GM19240 (cell line): ENCODE measurements around the gene PCK2.

Experiments used
- DNase-seq: peaks from one replicate; pipeline ENCODE4 v3.0.0; 2011; ENCODE audit warnings: low spot score; ENCODE audit not compliant: insufficient read length

PCK2 gene

DNA sequence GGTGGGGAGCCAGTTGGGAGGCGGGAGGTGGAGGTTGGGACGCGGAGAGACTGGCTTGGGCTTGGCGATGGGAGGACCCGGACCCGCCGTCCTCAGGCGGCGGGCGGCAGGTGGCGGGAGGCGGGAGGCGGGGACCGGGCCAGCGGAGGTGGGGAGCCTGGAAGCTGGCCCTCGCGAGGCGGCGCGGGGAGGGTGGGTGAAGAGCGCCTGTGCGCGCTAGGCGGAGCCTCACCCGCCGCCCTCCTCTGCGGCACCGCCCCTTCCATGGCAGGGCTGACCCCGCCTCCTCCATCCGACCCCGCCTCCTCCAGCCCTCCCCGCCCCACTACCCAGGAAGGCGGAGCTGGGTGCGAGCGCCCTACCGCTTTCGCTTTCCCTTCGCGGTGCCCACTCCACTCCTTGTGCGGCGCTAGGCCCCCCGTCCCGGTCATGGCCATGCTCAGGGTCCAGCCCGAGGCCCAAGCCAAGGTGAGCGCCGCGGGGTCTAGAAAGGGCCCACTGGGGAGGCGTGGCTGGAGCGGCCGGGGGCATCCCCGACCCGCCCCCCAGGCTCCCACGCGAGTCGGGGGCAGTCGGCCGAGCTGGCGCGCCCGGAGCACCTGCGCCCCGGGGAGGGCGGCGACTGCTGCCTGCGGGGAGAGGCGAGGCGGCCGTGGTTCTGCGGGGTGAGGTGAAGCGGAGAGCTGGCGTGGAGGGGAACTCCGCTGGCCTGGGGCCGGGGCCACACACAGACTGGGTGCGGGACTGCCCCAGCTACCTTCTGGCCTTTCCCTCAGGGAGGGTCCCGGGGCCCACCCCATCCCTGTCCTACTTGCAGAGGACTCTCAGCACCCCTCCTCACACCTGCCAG, 41.9 kb downstream of the PCK2 start, which contains the start of gene PSME1:
Gene PSME1, plus strand, starts transcription at position 361 of the 850 bp plus-strand sequence. Its CDS starts 69 bp downstream, at position 430.
- DNase-seq = peak; percentile 86

DNA sequence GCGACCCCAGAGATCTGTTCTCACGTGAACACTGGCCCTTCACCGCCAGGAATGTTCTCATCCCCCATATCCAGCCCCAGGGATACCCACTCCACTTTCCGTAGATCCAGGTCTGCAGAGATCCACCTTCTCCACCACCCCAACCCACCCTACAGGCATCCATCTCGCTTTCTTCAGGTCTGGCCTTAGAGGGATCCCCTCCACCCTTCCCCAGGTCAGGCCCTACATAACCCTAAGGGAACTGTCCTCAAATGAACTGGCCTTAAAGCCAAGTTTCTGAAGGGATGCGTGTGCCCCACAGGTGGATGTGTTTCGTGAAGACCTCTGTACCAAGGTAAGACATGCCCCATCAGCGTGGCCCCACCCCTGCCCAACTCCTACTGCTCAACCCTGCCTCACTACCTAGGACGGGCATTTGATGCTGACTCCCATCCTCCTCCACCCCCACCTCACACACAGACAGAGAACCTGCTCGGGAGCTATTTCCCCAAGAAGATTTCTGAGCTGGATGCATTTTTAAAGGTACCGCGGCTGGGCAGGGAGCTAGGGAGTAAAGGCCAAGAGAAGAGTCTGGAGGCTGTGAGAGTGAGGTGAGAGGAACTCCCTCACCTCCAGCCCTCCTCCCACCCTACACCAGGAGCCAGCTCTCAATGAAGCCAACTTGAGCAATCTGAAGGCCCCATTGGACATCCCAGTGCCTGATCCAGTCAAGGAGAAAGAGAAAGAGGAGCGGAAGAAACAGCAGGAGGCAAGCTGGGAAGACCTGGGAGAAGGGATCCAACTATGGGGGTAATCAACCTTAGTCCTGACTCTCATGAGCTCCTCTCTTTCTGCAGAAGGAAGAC, 42.8 kb downstream of the PCK2 start:
- DNase-seq = no peak

DNA sequence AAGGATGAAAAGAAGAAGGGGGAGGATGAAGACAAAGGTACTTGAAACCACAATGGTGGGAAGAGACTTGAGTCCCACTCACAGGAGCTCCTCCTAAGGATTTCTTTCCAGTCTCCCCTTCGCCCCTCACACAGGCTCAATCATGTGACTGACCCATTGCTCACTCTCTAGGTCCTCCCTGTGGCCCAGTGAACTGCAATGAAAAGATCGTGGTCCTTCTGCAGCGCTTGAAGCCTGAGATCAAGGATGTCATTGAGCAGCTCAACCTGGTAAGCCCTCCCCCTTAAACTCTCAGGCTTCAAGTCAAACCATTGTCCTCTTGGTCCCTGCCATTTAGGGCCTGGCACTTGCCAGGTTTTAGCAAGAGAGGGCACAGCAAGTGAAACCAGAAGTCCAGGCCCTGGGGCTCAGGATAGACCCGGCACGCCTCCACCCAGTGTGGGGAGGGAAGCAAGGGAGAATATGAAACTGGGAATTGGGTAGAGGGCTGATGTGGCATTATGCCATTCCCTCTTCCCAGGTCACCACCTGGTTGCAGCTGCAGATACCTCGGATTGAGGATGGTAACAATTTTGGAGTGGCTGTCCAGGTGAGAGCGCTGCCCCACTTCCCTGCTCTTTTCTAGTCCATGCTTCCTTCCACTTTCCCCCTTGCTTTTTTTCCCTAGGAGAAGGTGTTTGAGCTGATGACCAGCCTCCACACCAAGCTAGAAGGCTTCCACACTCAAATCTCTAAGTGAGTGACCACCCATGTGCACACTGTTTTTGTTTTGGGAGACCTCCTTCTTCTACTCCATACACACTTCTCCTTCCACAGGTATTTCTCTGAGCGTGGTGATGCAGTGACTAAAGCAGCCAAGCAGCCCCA, 43.7 kb downstream of the PCK2 start:
- DNase-seq = no peak

DNA sequence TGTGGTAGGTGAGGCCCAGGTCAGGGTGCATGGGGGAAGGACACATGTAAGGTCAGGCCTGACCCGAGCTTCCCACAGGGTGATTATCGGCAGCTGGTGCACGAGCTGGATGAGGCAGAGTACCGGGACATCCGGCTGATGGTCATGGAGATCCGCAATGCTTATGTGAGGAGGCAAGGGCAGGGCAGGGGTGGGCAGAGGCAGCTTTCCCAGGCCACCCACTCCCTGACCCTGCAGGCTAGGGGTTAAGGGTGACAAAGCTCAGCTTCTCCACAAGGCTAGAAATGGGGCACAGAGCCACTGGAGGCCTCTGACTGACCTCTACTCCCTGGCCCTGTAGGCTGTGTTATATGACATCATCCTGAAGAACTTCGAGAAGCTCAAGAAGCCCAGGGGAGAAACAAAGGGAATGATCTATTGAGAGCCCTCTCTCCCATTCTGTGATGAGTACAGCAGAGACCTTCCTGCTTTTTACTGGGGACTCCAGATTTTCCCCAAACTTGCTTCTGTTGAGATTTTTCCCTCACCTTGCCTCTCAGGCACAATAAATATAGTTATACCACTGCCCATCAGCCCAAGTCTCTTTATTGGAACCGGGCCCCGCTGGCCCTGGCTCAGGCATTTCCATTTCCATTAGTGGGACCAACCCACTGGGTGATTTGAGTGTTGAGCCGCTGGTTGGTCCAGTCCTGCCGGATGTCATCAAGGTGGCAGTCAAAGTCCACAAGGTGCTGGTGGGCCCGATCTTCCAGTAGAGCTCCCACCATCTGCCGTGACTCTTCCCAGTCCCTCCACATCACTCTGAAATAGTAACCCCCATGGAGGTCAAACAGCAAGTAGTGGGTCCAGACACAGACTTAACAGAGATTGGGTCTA, 44.5 kb downstream of the PCK2 start:
- DNase-seq = no peak

DNA sequence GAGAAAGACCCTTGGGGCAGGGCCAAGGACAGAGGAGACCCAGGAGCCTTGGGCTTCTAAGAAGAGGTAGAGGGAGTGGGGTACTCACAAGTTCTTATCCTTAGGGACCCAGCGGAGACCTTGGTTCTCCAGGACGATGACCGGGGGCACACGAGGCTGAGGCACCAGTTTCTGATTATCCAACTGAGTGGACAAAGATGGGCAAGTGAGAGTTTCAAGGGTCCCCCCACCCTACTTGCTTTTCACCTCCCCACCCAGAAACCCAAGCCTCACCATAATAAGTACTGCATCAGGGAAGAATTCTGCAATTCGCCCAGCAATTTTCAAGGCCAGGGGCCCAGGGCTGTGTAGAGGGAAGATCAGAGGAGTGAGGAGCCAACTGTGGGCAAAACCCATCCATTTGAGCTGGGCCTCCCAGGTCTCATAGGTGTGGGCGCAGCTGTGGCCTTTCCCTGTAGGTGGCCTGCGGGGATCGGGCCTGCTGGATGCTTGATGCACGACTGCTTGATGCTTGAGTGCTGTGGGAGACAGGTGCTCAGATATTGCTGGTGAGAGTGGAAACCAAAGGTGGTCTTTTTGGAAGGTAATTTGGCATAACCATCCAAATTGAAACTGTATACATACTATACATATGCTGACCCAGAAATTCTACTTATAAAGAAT, 45.3 kb downstream of the PCK2 start:
- DNase-seq = no peak

DNA sequence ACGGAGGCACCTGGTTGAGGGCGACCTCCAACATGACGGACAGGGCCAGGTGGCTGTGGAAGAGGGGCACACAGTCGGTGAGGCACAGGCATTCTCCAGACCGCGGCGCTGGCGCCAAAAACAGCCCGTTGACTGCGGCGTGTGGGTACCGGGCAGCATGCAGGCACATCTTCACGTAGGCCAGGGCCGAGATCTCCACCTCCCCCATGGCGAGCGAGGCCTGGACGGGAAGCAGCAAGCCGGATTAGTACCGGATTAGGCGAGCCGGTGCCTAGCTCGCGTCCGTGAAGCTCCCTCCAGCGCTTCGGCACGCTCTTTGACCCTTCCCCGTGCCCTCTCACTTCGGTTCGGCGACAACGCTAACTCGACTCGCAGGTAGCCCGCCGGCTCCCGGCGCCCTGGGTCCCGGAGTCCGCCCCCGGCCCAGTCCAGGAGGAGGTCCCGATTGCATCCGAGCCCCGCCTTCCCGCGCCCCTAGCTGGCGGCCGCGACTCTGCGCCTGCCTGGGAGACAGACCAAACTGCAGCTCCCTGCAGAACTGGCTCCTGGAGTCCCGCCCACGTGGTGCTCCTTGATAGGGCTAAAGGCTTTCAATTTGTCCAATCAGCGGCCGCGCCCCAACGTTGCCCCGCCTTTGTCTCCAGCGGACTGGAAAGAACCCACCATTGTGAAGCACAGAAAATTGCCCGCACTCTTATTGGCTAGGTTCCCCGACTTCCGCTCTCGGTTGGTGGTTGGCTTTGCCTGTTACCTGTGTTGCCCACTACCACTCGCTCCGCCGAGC, 47.2 kb downstream of the PCK2 start, which contains the start of gene EMC9:
Gene EMC9, minus strand, starts transcription at position 495 of the 784 bp plus-strand sequence. Its CDS starts 287 bp downstream, at position 208.
- DNase-seq = peak; percentile 94

DNA sequence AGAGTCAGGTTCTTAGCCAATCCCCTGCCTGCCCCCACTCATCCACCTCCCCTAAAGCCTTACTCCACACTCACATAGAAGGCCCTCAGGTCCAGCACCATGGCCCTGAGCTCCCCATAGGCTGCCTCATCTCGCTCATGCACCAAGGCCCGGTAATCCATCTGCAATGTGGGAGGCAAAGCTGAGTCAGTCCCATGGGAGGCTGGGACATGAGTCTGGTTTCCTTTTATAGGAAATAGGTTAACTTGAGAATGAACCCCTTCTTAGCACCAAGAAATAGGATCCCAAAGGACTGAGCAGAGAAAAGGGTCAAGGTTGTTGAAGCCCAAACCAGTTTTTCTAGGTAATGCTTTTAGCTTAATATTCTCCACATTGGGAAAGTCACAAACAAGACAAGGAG, 49.4 kb downstream of the PCK2 start:
- DNase-seq = no peak

DNA sequence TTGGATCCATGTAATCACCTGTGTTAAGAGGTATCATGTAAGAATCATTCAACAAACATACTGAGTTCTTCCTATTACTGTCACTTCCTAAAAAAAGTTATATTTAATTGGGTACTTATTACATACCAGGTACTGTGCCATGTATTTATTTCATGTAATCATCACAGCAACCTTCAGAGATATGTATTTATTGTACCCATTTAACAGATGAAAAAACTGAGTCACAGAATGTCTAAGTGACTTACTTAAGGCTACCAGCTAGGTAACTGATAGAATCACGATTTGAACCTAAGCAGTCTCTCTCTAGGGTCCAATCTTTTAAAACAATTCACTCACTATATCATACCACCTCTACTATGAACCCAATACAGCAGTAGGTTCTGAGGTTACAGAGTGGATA, 50.3 kb downstream of the PCK2 start:
- no peak for DNase-seq

DNA sequence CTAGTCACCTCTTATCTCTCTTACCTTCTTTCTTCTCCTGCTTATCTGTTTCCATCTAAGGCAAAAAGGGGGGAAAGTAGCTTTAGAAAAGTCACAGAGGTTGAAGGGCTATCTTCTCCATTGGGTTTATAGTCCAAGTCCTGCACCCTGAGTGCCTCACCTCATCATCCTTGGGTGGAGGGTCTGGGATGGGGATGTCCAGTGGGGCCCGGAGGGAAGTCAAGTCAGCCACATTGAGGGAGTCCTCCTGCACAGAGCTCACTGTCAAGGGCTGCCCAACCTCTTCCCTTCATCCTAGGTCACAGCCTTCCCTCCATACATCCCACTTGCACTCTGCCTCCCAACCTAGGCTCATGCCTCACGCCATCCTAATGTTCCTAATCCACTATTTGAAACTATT, 51.1 kb downstream of the PCK2 start:
- no peak for DNase-seq

DNA sequence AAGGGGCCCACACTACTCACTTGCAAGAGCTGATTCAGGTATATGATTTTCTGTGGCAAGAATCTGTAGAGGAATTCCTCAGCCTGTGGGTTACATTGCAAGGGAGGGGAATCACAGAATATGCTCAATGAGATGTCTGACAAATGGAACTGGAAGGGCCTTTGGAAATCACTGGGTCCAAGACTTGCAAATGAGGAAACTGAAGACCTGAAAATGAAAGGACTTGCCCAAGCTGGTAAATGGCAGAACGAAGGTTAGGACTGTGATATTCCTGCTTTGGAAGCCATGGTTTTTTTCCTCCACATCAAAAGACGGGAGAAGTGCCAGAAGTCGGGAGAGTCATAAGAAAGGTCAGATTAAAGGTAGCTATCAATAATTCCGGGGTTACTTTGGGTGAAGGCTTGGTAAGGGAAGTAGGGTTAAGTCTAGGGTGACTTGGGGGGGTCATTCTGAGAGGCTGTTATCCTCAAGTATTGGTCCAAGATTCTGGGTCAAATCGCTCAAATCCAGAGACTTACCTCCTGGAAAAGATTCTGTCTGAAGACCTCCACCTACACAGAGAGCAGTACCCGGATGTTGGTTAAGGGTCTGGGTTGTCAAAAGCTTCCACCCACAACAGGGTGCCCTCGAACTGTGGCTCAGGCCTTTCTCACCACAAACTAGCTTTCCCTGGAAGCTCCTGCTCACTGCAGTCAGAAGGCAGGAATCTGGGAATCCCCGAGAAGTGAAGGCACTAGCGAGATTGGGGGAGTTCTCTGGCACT, 51.8 kb downstream of the PCK2 start:
- DNase-seq = no peak

DNA sequence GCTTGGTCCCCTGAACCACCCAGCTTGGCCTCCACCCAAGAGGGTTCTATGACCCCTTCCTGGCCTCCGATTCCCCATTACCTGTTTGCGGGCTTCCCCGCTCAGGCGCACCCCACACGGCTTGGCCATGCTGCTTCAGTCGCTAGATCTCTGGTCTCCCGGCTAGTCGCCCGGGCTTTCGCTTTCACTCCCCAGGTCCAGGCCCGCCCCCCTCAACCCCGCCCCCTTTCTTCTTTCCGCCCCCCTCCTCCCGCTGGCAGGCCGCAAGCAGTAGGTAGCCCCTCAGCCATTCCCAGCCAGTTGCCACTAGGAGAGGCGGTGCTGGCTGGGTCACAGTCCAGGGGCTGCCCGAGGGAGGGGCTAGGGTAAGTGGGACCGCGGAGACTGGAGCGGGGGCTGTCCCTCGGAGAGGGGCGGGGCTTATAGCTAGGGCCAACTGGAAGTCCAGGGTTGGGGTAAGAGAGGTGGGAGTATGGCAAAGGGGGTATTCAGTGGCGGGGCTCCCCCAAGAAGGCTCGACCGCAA, 52.4 kb downstream of the PCK2 start, which contains the start of gene PSME2:
Gene PSME2, minus strand, starts transcription at position 158 of the 525 bp plus-strand sequence. Its CDS starts 29 bp downstream, at position 129.
- DNase-seq = peak; percentile 94

DNA sequence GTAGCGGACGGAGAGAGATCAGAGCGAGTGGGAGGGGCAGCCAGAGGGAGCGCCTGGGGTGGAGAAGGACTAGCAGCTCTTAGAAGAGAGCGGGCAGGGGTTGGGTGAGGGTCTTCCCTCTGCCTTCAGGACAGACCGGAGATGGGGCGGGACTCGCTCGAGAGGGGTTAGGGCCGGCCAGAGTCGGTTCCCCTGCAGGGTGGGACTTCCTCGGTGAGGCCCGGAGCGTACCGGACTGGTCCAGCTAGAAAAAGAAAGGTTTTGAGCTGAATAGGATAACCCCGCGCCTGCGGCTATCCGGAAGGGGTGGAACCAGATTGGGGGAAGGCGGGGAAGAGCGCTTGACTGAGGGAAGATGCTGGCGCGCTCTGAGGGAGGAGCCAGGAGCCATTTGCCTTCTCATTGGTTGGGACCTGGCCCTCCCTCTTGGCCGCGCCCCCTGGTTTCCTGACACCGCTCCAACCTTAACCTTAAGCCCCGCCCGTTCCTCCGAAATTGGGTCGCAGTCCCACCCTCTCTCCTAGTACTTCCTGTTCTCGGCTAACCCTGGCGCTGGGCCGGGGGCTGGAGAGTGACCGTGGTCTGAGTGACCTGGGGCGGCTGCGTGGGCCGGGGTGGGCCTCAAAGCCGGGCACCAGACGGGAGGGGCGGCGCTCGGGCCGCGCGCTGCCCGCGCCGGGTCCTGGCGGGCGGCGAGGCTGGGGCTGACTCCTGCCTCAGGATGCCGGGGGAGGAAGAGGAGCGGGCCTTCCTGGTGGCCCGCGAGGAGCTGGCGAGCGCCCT, 53.1 kb downstream of the PCK2 start, which contains the start of gene RNF31:
Gene RNF31, plus strand, starts transcription at position 521 of the 783 bp plus-strand sequence. Its CDS starts 201 bp downstream, at position 722.
- DNase-seq = peak; percentile 97

DNA sequence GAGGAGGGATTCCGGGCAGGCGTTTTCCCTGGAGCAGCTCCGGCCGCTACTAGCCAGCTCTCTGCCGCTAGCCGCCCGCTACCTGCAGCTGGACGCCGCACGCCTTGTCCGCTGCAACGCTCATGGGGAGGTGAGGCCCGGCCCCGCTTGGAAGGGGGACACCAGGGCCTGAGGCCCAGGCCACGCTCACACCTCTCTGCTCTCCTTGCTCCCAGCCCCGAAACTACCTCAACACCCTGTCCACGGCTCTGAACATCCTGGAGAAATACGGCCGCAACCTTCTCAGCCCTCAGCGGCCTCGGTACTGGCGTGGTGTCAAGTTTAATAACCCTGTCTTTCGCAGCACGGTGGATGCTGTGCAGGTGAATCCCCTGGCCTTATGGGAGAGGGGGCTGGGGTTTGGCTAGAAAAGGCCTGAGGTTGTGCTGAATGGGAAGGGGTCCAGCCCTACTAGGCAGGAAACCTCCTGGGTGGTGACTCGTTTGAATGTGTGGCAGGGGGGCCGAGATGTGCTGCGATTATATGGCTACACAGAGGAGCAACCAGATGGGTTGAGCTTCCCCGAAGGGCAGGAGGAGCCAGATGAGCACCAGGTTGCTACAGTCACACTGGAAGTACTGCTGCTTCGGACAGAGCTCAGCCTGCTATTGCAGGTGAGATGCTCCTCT, 53.8 kb downstream of the PCK2 start:
- no peak for DNase-seq

DNA sequence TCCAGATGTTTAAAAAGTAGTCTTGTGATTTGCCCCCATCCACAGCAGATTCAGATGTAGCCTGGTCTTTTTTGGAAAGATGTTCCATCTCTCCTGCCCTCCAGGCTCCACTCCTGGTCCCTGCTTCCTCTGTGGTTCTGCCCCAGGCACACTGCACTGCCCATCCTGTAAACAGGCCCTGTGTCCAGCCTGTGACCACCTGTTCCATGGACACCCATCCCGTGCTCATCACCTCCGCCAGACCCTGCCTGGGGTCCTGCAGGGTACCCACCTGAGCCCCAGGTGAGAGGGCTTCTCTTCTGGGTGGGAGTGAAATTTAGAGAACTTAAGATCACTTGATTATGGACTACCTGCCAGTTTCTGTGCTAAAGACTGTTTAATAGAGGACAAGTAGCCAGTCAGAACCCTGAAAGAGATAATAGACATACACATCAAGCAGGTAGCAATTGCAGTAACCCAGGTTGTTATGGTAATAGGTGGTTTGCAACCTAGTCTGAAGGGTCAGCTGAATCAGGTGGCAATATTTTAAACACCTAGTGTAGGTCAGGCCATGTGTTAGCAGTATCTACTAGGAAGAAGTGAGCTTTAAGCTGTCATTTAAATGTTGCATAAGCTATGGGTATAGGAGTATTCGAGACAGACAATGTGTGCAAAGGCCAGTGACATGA, 55.3 kb downstream of the PCK2 start:
- DNase-seq = no peak

DNA sequence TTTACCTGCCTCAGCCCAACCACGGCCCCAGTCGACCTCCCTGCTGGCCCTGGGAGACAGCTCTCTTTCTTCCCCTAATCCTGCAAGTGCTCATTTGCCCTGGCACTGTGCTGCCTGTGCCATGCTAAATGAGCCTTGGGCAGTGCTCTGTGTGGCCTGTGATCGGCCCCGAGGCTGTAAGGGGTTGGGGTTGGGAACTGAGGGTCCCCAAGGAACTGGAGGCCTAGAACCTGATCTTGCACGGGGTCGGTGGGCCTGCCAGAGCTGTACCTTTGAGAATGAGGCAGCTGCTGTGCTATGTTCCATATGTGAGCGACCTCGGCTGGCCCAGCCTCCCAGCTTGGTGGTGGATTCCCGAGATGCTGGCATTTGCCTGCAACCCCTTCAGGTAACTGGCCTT, 56.0 kb downstream of the PCK2 start:
- DNase-seq = no peak

DNA sequence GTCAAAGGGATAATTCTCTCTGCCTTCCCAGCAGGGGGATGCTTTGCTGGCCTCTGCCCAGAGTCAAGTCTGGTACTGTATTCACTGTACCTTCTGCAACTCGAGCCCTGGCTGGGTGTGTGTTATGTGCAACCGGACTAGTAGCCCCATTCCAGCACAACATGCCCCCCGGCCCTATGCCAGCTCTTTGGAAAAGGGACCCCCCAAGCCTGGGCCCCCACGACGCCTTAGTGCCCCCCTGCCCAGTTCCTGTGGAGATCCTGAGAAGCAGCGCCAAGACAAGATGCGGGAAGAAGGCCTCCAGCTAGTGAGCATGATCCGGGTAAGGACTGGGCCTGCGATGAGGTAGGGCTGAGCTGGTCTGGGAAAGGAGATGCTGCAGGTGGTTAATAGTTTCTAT, 56.5 kb downstream of the PCK2 start:
- DNase-seq = no peak
